Activated CD4-positive, alpha-beta memory T cell treated with anti-CD3 and anti-CD28 coated beads, Interleukin-2, amount 10 ng/mL, durations not matched to agents 7 days and 5 days (primary cell): ENCODE measurements around the gene TNFRSF8. TPM values are rescaled to one million over a fixed set of nuclear protein-coding genes. Genes with fewer than 3 reads are reported as not detected.

Experiments
- CTCF ChIA-PET: fragments of 350-600 bp; sonication (Branson Sonifier 250); formaldehyde crosslinking; loops from one replicate; lab custom pipeline; 2021; ENCODE audit warnings: antibody characterized with exemption, inconsistent platforms; lab: Charles Lee
- POLR2A ChIA-PET: fragments of 350-600 bp; sonication (Branson Sonifier 250); formaldehyde crosslinking; loops from one replicate; lab custom pipeline; 2021; ENCODE audit warnings: antibody characterized with exemption; lab: Charles Lee
- DNase-seq: peaks from one replicate; pipeline ENCODE4 v3.0.0-alpha.2; 2020
- H3K27ac Mint-ChIP-seq: one replicate; pipeline ENCODE4 v1.8.0; 2021; ENCODE audit warnings: mild to moderate bottlenecking, mixed read lengths
- H3K27me3 Mint-ChIP-seq: one replicate; pipeline ENCODE4 v1.8.0; 2021; ENCODE audit warnings: mixed read lengths
- H3K36me3 Mint-ChIP-seq: one replicate; pipeline ENCODE4 v1.8.0; 2021; ENCODE audit warnings: low read depth, mixed read lengths
- H3K4me1 Mint-ChIP-seq: one replicate; pipeline ENCODE4 v1.8.0; 2021; ENCODE audit warnings: mixed read lengths
- H3K4me3 Mint-ChIP-seq: one replicate; pipeline ENCODE4 v1.8.0; 2021; ENCODE audit warnings: mild to moderate bottlenecking, mixed read lengths
- H3K9me3 Mint-ChIP-seq: one replicate; pipeline ENCODE4 v1.8.0; 2021; ENCODE audit warnings: mixed read lengths
- total RNA-seq, 2 experiments: library from RNA; stranded (reverse); gene quantifications; one replicate each; pipeline ENCODE4 v1.2.3, GENCODE V29; 2021

Gene TNFRSF8
- total RNA-seq, 2 experiments from 2014 or later = 32.9 to 34.3 TPM

DNA sequence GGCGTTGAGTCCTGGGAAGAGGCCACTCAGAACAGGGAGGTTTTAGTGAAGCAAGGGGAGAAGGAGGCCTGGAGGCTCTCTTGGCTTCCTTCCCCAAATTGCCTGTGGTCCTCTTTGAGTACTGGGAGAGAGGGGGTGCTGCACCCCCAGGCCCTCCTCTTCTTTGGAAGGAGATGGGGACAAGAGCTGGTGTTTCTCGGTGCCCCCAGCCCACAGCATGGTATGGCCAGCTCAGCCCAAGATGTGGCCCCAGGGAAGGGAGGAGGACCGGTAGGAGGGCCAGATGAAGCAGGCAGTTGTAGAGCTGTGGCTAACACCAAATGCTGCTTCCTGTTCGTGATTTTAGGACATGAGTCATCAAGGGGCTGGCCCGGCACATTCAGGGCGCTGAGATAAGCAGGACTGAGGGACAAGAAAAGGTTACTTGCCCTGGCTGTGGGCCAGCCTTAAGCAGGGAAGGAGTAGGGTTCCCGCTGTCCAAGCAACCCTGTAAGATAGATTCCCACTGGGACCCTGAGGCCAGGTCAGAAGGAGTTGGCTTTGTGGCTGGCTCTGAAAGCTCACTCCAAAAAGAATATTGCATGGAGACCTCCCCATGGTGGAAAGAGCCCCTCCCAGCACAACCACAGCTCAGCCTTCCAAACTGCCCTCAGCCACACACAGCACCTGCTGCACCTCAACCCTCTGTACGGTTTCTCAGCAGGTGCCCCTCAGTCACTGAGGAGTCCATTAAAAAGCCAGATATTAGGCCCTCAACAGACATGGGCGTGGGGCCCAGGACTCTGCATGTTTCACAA, 98.8 kb downstream of the TNFRSF8 start:
- peak overlapping the region; percentile 49 for H3K4me3 Mint-ChIP-seq
- H3K36me3 Mint-ChIP-seq = peaks cover 4% of the 10 kb centered on the region
- H3K4me1 Mint-ChIP-seq = peaks cover 86% of the 10 kb centered on the region
- ChIA-PET POLR2A (interaction anchor here (0.6 to 32.1 kb wide), 16 partner anchors 5 to 456 kb away, joined by 3 to 918 read pairs (median 5); partner anchors contain the start of genes DHRS3 and TNFRSF1B), CTCF (interaction anchor here (0.9 to 5.0 kb wide), 9 partner anchors 11 to 48 kb away, joined by 3 to 20 read pairs (median 4); no protein-coding TSS in a partner anchor)
- peak overlapping the region; percentile 98 for H3K27ac Mint-ChIP-seq
- H3K27me3 Mint-ChIP-seq = no peaks in the 10 kb centered on the region
- peak; percentile 90 for DNase-seq
- peaks cover 2% of the 10 kb centered on the region for H3K9me3 Mint-ChIP-seq

GRCh38 chr1:12162459-12163137, 99.5 kb downstream of the TNFRSF8 start:
- Mint-ChIP-seq H3K4me3 (peak overlapping the region; percentile 58), H3K27me3 (no peaks in the 10 kb centered on the region), H3K4me1 (peaks cover 80% of the 10 kb centered on the region), H3K36me3 (peaks cover 6% of the 10 kb centered on the region), H3K9me3 (peaks cover 2% of the 10 kb centered on the region), H3K27ac (peak overlapping the region; percentile 98)
- no peak for DNase-seq
- POLR2A ChIA-PET = interaction anchor here (1.1 to 32.1 kb wide), 13 partner anchors 6 to 456 kb away, joined by 3 to 918 read pairs (median 7); partner anchors contain the start of gene TNFRSF1B
- CTCF ChIA-PET = interaction anchor here (0.7 to 5.0 kb wide), 8 partner anchors 10 to 47 kb away, joined by 3 to 20 read pairs (median 6); no protein-coding TSS in a partner anchor

GRCh38 chr1:12163210-12163609, 100.1 kb downstream of the TNFRSF8 start:
- peak; percentile 50 for DNase-seq
- ChIA-PET CTCF (interaction anchor here (0.7 to 5.0 kb wide), 6 partner anchors 10 to 39 kb away, joined by 3 to 20 read pairs (median 6); no protein-coding TSS in a partner anchor), POLR2A (interaction anchor here (1.1 to 32.1 kb wide), 7 partner anchors 6 to 456 kb away, joined by 3 to 918 read pairs (median 10); partner anchors contain the start of gene TNFRSF1B)
- Mint-ChIP-seq H3K36me3 (peaks cover 12% of the 10 kb centered on the region), H3K9me3 (peaks cover 2% of the 10 kb centered on the region), H3K4me3 (peak overlapping the region; percentile 58), H3K27me3 (no peaks in the 10 kb centered on the region), H3K27ac (peak overlapping the region; percentile 98), H3K4me1 (peaks cover 75% of the 10 kb centered on the region)

DNA sequence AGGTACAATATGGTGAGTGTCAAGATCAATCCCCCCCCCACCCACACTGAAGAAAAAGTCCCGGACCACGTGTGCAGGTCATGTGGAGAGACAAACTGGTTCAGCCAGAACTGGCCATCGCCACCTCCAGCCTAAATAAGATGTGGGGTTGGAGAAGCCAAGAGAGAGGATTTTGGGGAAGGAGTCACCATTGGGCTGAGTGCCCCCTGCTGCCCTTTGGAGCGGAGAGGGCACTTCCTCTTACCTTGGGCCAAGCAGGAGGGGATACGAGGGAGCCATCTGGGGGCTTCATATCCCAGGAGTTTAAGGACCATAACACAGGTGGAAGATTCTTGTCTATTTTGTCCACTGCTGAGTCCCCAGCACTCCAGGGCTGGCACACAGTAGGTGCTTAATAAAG, 101.1 kb downstream of the TNFRSF8 start:
- peaks cover 2% of the 10 kb centered on the region for H3K9me3 Mint-ChIP-seq
- H3K27me3 Mint-ChIP-seq = no peaks in the 10 kb centered on the region
- peaks cover 74% of the 10 kb centered on the region for H3K4me1 Mint-ChIP-seq
- H3K36me3 Mint-ChIP-seq = peaks cover 22% of the 10 kb centered on the region
- POLR2A ChIA-PET = interaction anchor here (27.5 to 32.1 kb wide), 2 partner anchors 7 to 8 kb away, joined by 918 read pairs; partner anchors contain the start of gene TNFRSF1B
- peak overlapping the region; percentile 58 for H3K4me3 Mint-ChIP-seq
- no peak for DNase-seq
- CTCF ChIA-PET = interaction anchor here (0.8 to 2.8 kb wide), 2 partner anchors 11 to 39 kb away, joined by 3 to 18 read pairs; no protein-coding TSS in a partner anchor
- peak overlapping the region; percentile 98 for H3K27ac Mint-ChIP-seq

DNA sequence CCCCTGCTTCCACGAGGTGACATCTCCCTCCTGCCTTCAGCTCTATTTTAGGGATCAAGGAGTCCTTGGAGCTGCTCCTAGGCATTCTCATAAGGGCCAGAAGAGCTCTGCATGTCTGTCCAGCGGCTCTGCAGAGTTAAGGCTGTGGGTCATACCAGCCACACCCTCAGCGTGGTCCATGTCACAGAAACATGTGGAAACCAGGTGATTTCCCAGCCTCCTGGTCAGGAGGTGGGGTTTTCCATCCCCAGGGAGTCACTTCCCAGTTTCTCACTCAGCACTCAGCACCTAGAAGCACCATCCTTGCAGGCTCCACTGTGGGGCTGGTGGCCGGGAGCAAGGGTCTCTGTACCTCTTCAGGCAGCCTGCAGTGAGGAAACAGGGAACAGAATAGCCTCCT, 102.2 kb downstream of the TNFRSF8 start:
- ChIA-PET POLR2A (interaction anchor here (0.8 to 32.1 kb wide), 5 partner anchors 7 to 257 kb away, joined by 3 to 918 read pairs (median 6); partner anchors contain the start of gene TNFRSF1B), CTCF (interaction anchor here (0.8 to 2.8 kb wide), 3 partner anchors 12 to 40 kb away, joined by 3 to 18 read pairs (median 6); no protein-coding TSS in a partner anchor)
- Mint-ChIP-seq H3K27ac (peak overlapping the region; percentile 16), H3K27me3 (no peaks in the 10 kb centered on the region), H3K9me3 (no peaks in the 10 kb centered on the region), H3K4me3 (no peak overlapping the region), H3K36me3 (peaks cover 30% of the 10 kb centered on the region), H3K4me1 (peaks cover 81% of the 10 kb centered on the region)
- no peak for DNase-seq

DNA sequence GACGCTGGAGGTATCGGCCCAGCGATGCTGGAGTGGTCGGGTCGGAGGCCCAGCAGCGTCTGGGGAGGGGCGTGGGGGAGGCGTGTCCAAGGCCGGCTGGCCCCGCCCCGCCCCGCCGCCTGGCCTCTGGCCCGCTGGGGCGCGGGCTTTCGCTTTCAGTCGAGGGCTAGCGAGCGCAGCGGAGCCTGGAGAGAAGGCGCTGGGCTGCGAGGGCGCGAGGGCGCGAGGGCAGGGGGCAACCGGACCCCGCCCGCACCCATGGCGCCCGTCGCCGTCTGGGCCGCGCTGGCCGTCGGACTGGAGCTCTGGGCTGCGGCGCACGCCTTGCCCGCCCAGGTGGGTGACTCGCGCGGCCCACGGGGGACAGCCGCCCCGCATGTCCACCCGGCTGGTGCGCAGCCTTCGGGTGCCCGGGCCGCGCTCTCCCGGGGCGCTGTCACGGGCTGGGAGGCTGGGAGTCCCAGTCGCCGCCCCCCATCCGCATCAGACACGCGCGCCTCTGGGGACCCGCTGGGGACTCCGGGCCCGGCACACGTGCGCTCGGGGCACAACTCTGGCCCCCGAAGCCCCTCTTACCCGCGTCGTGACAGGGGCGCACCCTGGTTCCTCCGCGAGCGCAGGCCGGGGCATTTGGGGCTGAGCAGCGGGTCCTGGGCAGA, 103.9 kb downstream of the TNFRSF8 start, which contains the start of gene TNFRSF1B:
TNFRSF1B (plus strand) TSS at position 158 of the 659 bp plus-strand sequence; CDS start at position 259, 101 bp downstream.
- DNase-seq = peak; percentile 80
- no peaks in the 10 kb centered on the region for H3K27me3 Mint-ChIP-seq
- CTCF ChIA-PET = interaction anchor here (2.8 kb wide), 1 partner anchor 42 kb away, joined by 18 read pairs; no protein-coding TSS in a partner anchor
- POLR2A ChIA-PET = interaction anchor here (0.7 to 32.1 kb wide), 8 partner anchors 6 to 344 kb away, joined by 3 to 918 read pairs (median 6); partner anchors contain the start of gene TNFRSF1B
- H3K4me3 Mint-ChIP-seq = peak within 1 kb of the TSS; percentile 100
- H3K36me3 Mint-ChIP-seq = peaks cover 43% of the 10 kb centered on the region
- peaks cover 77% of the 10 kb centered on the region for H3K4me1 Mint-ChIP-seq
- peak within 1 kb of the TSS; percentile 98 for H3K27ac Mint-ChIP-seq
- no peaks in the 10 kb centered on the region for H3K9me3 Mint-ChIP-seq

DNA sequence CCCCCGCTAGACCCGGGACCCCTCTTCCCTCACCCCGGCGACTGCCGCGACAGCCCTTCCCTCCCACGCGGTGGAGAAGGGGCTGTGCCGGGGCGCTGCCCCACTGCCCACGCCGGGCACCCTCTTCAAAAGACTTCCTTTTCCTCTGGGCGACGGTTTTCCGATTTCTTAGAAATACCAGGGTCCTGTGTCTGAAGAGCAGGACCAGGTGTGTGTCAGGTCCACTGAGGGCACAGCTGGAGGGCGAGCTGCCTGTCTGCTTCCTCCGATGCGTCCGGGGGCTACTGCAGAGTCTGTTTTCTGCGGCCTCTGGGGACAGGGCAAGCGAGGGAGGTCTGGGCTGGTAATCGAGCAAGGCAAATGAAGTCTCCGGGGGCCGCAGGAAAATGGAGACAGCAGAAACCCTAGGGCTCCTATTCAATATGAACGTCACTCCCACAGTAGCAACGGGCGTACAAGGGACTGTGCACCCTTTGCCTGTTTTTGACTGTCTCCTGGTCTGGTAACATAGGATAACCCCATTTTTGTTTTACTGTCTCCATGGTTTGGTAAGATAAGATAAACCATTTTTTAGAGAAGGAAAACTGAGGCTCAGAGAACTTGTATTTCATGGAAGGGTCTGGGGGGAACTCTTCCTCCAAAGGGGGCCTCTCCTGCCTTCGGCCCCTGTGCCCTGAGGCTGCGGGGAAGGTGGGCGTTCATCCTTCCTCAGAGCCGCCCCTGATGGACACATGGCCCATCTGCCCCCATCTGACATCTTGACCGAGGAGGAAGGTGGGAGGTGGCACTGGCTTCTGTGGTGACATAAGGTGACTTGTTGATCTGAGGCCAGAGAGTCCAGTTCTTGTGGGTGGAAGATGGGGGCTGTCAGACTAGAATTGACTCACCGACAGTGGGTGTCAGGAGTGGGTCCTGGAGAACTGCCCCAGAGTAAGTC, 104.7 kb downstream of the TNFRSF8 start:
- H3K27ac Mint-ChIP-seq = peak overlapping the region; percentile 98
- no peaks in the 10 kb centered on the region for H3K27me3 Mint-ChIP-seq
- POLR2A ChIA-PET = interaction anchor here (0.7 to 32.1 kb wide), 7 partner anchors 5 to 343 kb away, joined by 3 to 918 read pairs (median 6); partner anchors contain the start of gene TNFRSF1B
- H3K4me3 Mint-ChIP-seq = peak overlapping the region; percentile 100
- H3K36me3 Mint-ChIP-seq = peaks cover 50% of the 10 kb centered on the region
- H3K9me3 Mint-ChIP-seq = no peaks in the 10 kb centered on the region
- CTCF ChIA-PET = interaction anchor here (1.4 to 3.1 kb wide), 3 partner anchors 10 to 43 kb away, joined by 8 to 23 read pairs (median 19); no protein-coding TSS in a partner anchor
- no peak for DNase-seq
- peaks cover 77% of the 10 kb centered on the region for H3K4me1 Mint-ChIP-seq

DNA sequence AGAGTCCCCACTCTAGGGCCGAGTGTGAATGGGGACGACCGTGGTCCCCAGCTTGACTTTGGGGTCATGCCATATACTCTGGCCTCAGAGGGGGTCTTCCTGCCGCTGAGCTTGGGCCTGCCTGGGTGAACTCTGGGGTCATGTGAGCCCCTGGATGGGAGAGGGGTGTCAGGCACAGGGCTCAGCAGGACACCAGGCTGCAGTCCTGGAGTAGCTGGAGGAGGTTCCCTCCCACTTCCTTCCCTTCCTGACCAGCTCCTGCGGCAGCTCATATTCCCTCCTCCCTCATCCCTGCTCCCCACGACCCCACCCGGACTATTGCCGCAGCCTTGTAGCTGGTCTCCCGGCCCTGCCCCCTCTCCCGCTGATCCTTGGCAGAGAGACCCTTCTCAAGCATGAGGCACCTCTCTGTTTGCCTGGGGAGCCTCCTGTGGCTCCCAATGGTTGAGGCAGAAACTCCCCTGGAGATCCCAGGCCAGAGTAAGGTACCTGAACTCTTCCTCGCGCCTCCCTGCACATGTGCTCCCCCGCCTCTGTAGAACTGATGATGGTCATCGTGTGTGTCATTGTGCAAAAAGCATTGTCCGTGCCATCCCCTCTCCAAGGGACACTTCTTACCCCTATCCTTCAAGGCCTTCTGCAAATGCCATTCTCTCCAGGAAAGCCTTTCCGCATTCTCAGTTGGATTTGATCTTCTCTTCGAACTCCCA, 105.5 kb downstream of the TNFRSF8 start:
- peak overlapping the region; percentile 100 for H3K4me3 Mint-ChIP-seq
- peak overlapping the region; percentile 98 for H3K27ac Mint-ChIP-seq
- no peak for DNase-seq
- peaks cover 77% of the 10 kb centered on the region for H3K4me1 Mint-ChIP-seq
- H3K27me3 Mint-ChIP-seq = no peaks in the 10 kb centered on the region
- ChIA-PET CTCF (interaction anchor here (1.4 to 3.1 kb wide), 3 partner anchors 9 to 44 kb away, joined by 8 to 23 read pairs (median 19); no protein-coding TSS in a partner anchor), POLR2A (interaction anchor here (0.8 to 32.1 kb wide), 7 partner anchors 4 to 261 kb away, joined by 3 to 918 read pairs (median 11); partner anchors contain the start of gene TNFRSF1B)
- peaks cover 59% of the 10 kb centered on the region for H3K36me3 Mint-ChIP-seq
- H3K9me3 Mint-ChIP-seq = no peaks in the 10 kb centered on the region

DNA sequence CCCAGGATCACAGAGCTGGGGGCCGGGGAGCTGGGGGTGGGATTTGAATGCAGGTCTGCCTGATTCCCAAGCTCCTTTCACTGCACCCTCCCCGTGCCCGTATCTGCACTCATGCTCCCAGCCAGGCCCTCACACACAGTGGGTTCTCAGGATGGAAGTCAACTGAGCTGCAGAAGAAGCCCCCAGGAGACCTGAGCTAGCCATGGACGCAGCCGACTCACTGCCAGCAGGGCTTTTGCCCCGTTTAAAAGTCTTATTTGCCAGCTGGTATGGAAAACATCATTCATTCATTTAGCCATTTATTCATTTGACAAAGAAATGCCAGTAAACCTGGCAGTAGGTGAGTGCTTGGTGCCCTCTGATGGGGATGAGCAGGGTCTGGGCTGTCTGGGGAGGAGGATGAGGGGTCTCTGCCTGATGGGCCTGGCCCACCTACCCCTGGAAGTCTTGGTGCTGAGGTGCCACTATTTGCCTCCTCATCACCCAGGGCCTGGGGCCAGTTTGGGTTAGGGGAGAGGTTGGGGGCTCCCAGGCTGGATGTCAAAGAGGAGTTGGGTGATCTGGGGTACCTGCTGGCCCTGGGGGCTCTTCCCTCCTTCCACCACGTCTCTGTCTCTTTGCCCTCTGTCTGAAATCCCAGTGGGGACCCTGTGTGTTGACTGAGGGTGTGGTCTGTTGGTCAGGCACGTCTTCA, 106.5 kb downstream of the TNFRSF8 start:
- ChIA-PET POLR2A (interaction anchor here (0.7 to 32.1 kb wide), 8 partner anchors 3 to 262 kb away, joined by 3 to 918 read pairs (median 9); partner anchors contain the start of gene TNFRSF1B), CTCF (interaction anchor here (2.6 to 3.1 kb wide), 2 partner anchors 20 to 45 kb away, joined by 19 to 23 read pairs; no protein-coding TSS in a partner anchor)
- Mint-ChIP-seq H3K4me3 (peak overlapping the region; percentile 100), H3K27me3 (no peaks in the 10 kb centered on the region), H3K4me1 (peaks cover 77% of the 10 kb centered on the region), H3K36me3 (peaks cover 67% of the 10 kb centered on the region), H3K9me3 (no peaks in the 10 kb centered on the region), H3K27ac (peak overlapping the region; percentile 98)
- DNase-seq = no peak
